ENCODE data around the gene MRPL38.
A peak's percentile ranks its signal among the peaks of the same experiment; 100 is the strongest.
"Not testable (repeated sequence)": the region's sequence is repeated elsewhere in the genome, so short reads cannot be mapped to it uniquely, and the experiment has no call there.

MRPL38 gene

DNA sequence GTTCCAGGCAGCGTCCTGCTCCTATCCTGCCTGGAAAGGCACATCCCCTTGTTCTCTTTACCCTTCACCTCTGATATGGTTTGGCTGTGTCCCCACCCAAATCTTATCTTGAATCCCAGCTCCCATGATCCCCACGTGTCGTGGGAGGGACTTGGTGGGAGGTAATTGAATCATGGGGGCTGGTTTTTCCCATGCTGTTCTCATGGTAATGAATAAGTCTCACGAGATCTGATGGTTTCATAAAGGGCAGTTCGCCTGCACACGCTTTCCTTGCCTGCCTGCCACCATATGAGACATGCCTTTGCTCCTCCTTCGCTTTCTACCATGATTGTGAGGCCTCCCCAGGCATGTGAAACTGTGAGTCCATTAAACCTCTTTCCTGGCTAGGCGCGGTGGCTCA, 18.8 kb downstream of the MRPL38 start:
- 93 to 94% methylated on average over 5 to 6 of the region's 9 CpGs for WGBS, 2 experiments (ENCODE audit: insufficient coverage in 2 of 2)
- H3K4me1 ChIP-seq (ENCODE audit: control insufficient read depth, insufficient read depth, low read length, poor library complexity, severe bottlenecking); H3K9me3 ChIP-seq (ENCODE audit: control insufficient read depth, low read length); H3K4me3 ChIP-seq (ENCODE audit: extremely low read depth, insufficient read depth, low read length, poor library complexity, severe bottlenecking); H3K27ac ChIP-seq (ENCODE audit: low read depth, low read length, severe bottlenecking): not testable (repeated sequence)
- peaks cover 12% of the 10 kb centered on the region for H3K36me3 ChIP-seq (ENCODE audit: control insufficient read depth, insufficient read depth, low read length)

DNA sequence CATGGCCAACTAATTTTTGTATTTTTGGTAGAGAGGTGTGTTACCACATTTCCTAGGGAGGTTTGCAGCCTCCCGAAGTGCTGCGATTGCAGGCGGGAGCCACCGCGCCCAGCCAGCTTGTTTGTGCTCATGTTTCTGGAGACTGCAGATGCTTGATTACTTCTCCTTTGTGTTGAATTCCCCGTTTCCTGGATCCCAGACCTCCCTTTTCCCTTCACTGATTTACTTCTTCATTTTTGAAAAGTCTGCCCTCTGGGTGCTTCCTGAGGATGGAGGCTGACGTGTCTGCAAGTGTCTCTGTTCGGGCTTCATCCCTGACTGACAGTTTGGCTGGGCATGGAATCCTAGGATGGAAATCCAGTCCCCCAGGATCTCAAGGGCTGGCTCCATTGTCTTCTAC, 19.3 kb downstream of the MRPL38 start:
- H3K4me1 ChIP-seq (ENCODE audit: control insufficient read depth, insufficient read depth, low read length, poor library complexity, severe bottlenecking) = no peaks in the 10 kb centered on the region
- peaks cover 9% of the 10 kb centered on the region for H3K36me3 ChIP-seq (ENCODE audit: control insufficient read depth, insufficient read depth, low read length)
- no peaks in the 10 kb centered on the region for H3K9me3 ChIP-seq (ENCODE audit: control insufficient read depth, low read length)
- H3K27ac ChIP-seq (ENCODE audit: low read depth, low read length, severe bottlenecking) = no peak overlapping the region
- H3K4me3 ChIP-seq (ENCODE audit: extremely low read depth, insufficient read depth, low read length, poor library complexity, severe bottlenecking) = no peak overlapping the region
- 92 to 95% methylated on average over 8 of the region's 8 CpGs for WGBS, 2 experiments (ENCODE audit: insufficient coverage in 2 of 2)

DNA sequence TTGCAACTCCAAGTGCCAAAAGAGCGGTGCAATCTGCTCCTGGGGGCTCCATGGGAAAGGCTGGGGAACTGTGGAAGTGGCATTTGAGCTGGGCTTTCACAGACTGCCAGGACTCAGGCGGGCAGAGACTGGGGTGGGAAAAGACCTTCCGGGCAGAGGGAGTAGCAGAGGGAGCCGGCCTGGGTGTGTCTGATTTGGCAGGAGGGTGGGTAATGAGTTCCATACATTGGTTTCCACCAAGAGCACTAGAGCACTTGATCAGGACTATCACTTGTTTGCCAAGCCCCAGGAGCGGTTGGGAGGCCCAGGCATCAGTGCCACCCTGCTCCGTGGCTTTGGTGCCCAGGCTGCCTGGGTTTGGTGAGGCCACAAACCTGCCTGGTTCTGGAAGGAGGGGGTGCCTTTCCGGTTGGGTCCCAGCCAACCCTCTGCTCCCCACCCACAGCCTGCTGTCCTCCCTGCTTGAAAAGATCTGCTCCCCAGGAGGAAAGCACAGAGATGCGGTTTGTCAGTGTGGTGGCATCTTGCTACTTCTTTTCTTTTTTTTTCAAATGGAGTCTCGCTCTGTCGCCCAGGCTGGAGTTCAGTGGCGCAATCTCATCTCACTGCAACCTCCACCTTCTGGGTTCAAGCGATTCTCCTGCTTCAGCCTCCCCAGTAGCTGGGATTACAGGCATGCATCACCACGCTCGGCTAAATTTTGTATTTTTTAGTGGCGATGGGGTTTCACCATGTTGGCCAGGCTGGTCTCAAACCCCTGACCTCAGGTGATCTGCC, 22.8 kb downstream of the MRPL38 start:
- WGBS, 2 experiments (ENCODE audit: insufficient coverage in 2 of 2) = 89 to 92% methylated on average over 12 to 14 of the region's 15 CpGs
- Histone ChIP-seq H3K9me3 (ENCODE audit: control insufficient read depth, low read length) (no peaks in the 10 kb centered on the region), H3K4me1 (ENCODE audit: control insufficient read depth, insufficient read depth, low read length, poor library complexity, severe bottlenecking) (peaks cover 1% of the 10 kb centered on the region), H3K27ac (ENCODE audit: low read depth, low read length, severe bottlenecking) (no peak overlapping the region), H3K36me3 (ENCODE audit: control insufficient read depth, insufficient read depth, low read length) (no peaks in the 10 kb centered on the region), H3K4me3 (ENCODE audit: extremely low read depth, insufficient read depth, low read length, poor library complexity, severe bottlenecking) (no peak overlapping the region)

DNA sequence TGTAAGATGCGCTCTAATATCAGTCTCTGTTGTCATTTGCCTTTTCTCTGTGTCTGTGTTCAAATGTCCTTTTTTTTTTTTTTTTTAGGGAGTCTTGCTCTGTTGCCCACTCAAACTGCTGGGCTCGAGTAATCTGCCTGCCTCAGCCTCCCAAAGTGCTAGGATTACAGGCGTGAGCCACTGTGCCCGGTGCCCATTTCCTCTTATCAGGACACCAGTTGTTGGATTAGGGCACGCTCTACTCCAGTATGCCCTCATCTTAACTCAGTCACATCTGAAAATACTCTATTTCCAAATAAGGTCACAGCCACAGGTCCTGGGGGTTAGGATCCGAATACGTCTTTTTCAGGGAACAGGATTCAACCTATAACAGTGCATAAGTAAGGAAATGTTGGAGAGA, 24.4 kb downstream of the MRPL38 start:
- Histone ChIP-seq H3K27ac (ENCODE audit: low read depth, low read length, severe bottlenecking) (no peak overlapping the region), H3K9me3 (ENCODE audit: control insufficient read depth, low read length) (no peaks in the 10 kb centered on the region), H3K4me1 (ENCODE audit: control insufficient read depth, insufficient read depth, low read length, poor library complexity, severe bottlenecking) (peaks cover 15% of the 10 kb centered on the region), H3K36me3 (ENCODE audit: control insufficient read depth, insufficient read depth, low read length) (peaks cover 7% of the 10 kb centered on the region), H3K4me3 (ENCODE audit: extremely low read depth, insufficient read depth, low read length, poor library complexity, severe bottlenecking) (no peak overlapping the region)
- WGBS, 2 experiments (ENCODE audit: insufficient coverage in 2 of 2) = 75 to 92% methylated on average over 4 to 6 of the region's 7 CpGs

DNA sequence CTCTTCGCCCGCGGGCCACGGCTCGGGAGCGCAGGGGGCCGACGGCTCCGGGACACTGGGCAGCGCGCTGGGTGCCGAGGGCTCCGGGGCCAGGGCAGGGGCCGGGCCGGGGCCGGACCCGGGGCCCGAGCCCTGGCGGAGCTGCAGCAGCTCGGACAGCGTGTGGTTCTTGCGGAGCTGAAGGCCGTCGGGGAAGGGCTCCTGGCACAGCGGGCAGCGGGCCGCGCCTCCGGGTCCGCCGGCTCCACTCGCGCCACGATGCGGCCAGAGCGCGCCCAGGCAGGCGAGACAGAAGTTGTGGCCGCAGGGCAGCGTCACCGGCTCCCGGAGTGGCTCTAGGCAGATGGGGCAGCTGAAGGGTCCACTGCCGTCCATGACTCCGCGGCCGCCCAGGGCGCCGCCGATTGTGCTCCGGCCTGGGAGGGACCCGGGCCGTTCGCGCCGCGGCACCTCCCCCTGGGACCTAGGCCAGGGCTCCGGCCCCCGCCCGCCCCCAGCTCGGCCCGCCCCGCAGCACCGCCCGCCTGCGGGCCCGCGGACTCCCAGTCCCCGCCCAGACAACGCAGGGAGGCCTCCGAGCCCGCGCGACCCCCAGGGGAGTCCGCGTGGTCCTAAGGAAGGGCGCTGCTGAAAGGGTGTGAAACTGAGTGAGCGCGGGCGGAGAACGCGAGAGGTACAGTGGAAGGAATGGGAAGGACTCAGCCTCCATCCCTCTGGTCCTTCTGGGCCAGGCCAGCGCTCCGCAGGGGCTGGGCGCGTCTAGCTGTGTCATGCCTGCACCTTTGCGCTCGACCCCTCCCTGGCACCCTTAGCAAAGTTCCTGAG, 26.3 kb downstream of the MRPL38 start, which contains the start of gene TRIM47:
Gene TRIM47 (minus strand): TSS at position 408 of the 825 bp plus-strand sequence. CDS start 33 bp downstream, at position 375.
- Histone ChIP-seq H3K9me3 (ENCODE audit: control insufficient read depth, low read length) (no peaks in the 10 kb centered on the region), H3K27ac (ENCODE audit: low read depth, low read length, severe bottlenecking) (peak within 1 kb of the TSS; percentile 75), H3K4me3 (ENCODE audit: extremely low read depth, insufficient read depth, low read length, poor library complexity, severe bottlenecking) (peak within 1 kb of the TSS; percentile 58), H3K36me3 (ENCODE audit: control insufficient read depth, insufficient read depth, low read length) (peaks cover 14% of the 10 kb centered on the region), H3K4me1 (ENCODE audit: control insufficient read depth, insufficient read depth, low read length, poor library complexity, severe bottlenecking) (peaks cover 15% of the 10 kb centered on the region)
- 7 to 8% methylated on average over 66 to 76 of the region's 87 CpGs for whole genome bisulfite sequencing, 2 experiments (ENCODE audit: insufficient coverage in 2 of 2)

DNA sequence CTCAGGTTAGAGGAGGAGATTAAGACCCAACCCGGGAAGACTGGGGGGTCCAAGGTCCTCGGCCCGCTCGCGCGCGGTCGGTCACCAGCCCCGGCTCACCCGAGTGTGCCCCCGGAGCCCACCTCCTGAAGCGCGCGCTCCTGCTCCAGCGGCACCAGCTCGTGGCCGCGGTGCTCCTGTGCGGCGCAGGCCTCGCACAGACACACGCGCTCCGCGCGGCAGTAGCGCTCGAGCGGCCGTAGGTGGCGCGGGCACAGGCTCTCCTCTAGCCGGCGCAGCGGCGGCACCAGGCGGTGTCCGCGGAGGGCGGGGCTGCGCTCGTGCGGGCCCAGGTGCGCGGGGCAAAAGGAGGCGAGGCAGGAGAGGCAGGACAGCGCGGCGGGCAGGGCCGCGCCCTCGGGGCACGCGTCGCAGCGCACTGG, 26.9 kb downstream of the MRPL38 start:
- H3K27ac ChIP-seq (ENCODE audit: low read depth, low read length, severe bottlenecking) = peak overlapping the region; percentile 75

DNA sequence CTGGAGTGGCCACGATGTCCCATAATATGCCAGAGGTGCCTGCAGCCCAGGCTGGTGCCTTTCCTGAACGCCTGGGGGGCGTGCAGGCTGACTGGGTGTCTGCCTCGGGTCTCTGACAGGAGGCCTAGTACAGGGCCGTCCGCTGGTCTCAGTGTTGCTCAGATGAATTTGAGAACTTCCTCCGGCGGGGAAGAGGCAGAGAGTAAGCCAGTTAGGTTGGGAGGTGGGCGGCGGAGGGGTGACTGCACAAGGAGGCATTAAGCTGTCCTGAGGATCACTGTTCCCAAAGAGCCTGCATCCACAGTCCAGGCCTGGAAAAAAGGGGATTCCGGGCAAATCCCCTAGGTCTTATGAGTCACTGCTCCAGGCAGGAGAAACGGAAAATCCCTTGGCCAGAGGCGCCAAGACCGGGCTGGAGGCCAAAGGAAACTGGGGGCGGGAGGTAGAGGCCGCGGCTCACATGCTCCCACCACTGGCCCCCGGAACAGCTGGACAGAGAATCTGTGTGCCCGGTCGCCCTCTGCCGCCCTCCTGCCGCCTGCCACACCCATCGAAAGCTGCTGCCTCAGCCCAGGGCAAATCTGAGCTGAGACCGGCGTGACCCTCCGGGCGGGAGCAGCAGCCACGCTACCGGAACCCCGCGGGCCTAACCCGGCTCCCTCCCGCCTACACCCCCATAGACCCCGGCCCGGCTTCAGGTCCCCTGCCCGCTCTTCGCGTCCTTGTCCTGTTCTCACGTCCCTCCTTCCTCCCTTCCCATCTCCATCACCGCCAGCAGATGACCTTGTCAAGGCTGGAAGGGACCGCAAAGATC, 27.5 kb downstream of the MRPL38 start:
- H3K27ac ChIP-seq (ENCODE audit: low read depth, low read length, severe bottlenecking) = peak overlapping the region; percentile 75
- 26 to 40% methylated on average over 23 to 39 of the region's 41 CpGs for WGBS, 2 experiments (ENCODE audit: insufficient coverage in 2 of 2)
- H3K9me3 ChIP-seq (ENCODE audit: control insufficient read depth, low read length) = no peaks in the 10 kb centered on the region
- H3K36me3 ChIP-seq (ENCODE audit: control insufficient read depth, insufficient read depth, low read length) = peaks cover 14% of the 10 kb centered on the region
- H3K4me3 ChIP-seq (ENCODE audit: extremely low read depth, insufficient read depth, low read length, poor library complexity, severe bottlenecking) = peak overlapping the region; percentile 58
- H3K4me1 ChIP-seq (ENCODE audit: control insufficient read depth, insufficient read depth, low read length, poor library complexity, severe bottlenecking) = peaks cover 23% of the 10 kb centered on the region

More for the DNA sequence above, 26.9 kb downstream of the MRPL38 start:
- WGBS, 2 experiments (ENCODE audit: insufficient coverage in 2 of 2) = 1% methylated on average over 46 to 50 of the region's 56 CpGs
- peak overlapping the region; percentile 58 for H3K4me3 ChIP-seq (ENCODE audit: extremely low read depth, insufficient read depth, low read length, poor library complexity, severe bottlenecking)
- H3K36me3 ChIP-seq (ENCODE audit: control insufficient read depth, insufficient read depth, low read length) = peaks cover 14% of the 10 kb centered on the region
- H3K4me1 ChIP-seq (ENCODE audit: control insufficient read depth, insufficient read depth, low read length, poor library complexity, severe bottlenecking) = peaks cover 20% of the 10 kb centered on the region
- H3K9me3 ChIP-seq (ENCODE audit: control insufficient read depth, low read length) = no peaks in the 10 kb centered on the region

DNA sequence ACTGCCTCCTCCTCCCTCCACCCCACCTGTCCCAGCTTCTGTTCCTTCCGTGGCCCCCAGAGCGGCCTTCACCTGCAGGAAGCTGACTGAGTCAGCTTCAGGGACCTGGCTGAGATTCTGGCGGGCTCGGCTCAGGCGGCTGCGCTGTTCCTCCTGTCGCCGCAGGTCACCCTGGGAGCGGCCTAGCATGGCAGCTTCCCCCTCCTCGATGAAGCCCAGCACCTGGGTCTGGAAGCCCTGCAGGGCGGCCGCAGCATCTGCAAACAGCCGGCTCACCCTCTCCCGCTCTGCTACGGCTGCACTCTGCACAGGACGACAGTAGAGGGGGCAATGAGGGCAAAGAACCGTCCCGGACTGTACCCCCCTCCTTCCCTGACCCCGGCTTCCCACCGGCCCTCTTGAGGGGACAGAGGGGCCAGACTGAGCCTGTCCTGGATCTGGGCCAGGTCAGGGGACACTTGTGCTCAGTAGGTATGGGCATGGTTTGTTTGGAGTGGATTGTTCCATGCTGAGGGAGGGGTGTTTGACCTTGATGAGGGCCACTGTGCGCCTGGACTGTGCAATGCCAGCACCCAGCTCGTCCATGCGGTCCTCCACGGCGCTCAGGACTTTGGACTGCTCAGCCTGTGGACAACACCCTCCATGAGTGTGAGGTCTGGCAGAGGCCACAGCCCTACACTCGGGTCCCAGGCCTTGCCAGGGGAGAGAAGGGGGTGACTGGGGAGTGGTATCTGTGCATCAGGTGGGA, 28.3 kb downstream of the MRPL38 start:
- H3K36me3 ChIP-seq (ENCODE audit: control insufficient read depth, insufficient read depth, low read length) = peaks cover 14% of the 10 kb centered on the region
- H3K4me3 ChIP-seq (ENCODE audit: extremely low read depth, insufficient read depth, low read length, poor library complexity, severe bottlenecking) = peak overlapping the region; percentile 58
- WGBS, 2 experiments (ENCODE audit: insufficient coverage in 2 of 2) = 64 to 70% methylated on average over 20 to 21 of the region's 26 CpGs
- H3K27ac ChIP-seq (ENCODE audit: low read depth, low read length, severe bottlenecking) = peak overlapping the region; percentile 75
- H3K4me1 ChIP-seq (ENCODE audit: control insufficient read depth, insufficient read depth, low read length, poor library complexity, severe bottlenecking) = peaks cover 23% of the 10 kb centered on the region
- no peaks in the 10 kb centered on the region for H3K9me3 ChIP-seq (ENCODE audit: control insufficient read depth, low read length)

DNA sequence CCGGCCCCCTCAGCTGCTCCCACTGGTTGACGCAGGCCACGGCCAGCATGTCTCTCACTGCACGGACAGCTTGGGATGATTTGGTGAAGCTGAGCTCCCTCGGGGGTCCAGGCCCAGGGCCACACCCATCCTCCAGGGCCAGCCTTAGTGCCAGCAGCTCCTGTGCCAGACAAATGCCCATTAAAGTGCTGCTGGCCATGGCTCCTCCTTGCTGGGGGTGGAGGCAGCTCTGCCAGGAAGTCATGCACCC, 28.8 kb downstream of the MRPL38 start:
- Histone ChIP-seq H3K27ac (ENCODE audit: low read depth, low read length, severe bottlenecking) (no peak overlapping the region), H3K4me3 (ENCODE audit: extremely low read depth, insufficient read depth, low read length, poor library complexity, severe bottlenecking) (no peak overlapping the region), H3K9me3 (ENCODE audit: control insufficient read depth, low read length) (no peaks in the 10 kb centered on the region), H3K36me3 (ENCODE audit: control insufficient read depth, insufficient read depth, low read length) (peaks cover 14% of the 10 kb centered on the region), H3K4me1 (ENCODE audit: control insufficient read depth, insufficient read depth, low read length, poor library complexity, severe bottlenecking) (peaks cover 23% of the 10 kb centered on the region)
- WGBS, 2 experiments (ENCODE audit: insufficient coverage in 2 of 2) = 89 to 91% methylated on average over 4 to 5 of the region's 5 CpGs
